Measurements from ENCODE around the gene CAMTA1. TPM values are rescaled to one million over a fixed set of nuclear protein-coding genes. Genes with fewer than 3 reads are reported as not detected.
A peak's percentile ranks its signal among the peaks of the same experiment; 100 is the strongest.
"Not testable (repeated sequence)": the region's sequence is repeated elsewhere in the genome, so short reads cannot be mapped to it uniquely, and the experiment has no call there.

CAMTA1 gene
- polyA plus RNA-seq, 1 experiment = 23.1 TPM

- DNase-seq (ENCODE audit: low read depth) = no peak
- TF ChIP-seq, protein P1, sequence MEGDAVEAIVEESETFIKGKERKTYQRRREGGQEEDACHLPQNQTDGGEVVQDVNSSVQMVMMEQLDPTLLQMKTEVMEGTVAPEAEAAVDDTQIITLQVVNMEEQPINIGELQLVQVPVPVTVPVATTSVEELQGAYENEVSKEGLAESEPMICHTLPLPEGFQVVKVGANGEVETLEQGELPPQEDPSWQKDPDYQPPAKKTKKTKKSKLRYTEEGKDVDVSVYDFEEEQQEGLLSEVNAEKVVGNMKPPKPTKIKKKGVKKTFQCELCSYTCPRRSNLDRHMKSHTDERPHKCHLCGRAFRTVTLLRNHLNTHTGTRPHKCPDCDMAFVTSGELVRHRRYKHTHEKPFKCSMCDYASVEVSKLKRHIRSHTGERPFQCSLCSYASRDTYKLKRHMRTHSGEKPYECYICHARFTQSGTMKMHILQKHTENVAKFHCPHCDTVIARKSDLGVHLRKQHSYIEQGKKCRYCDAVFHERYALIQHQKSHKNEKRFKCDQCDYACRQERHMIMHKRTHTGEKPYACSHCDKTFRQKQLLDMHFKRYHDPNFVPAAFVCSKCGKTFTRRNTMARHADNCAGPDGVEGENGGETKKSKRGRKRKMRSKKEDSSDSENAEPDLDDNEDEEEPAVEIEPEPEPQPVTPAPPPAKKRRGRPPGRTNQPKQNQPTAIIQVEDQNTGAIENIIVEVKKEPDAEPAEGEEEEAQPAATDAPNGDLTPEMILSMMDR (IDR thresholded peaks at IDR 0.05; ENCODE audit: insufficient read depth, low read depth, low read length) = no peak
- no peaks in the 10 kb centered on the region for H3K36me3 ChIP-seq (ENCODE audit: control insufficient read depth, insufficient read depth, low read length)
- peaks cover 26% of the 10 kb centered on the region for H3K27me3 ChIP-seq (ENCODE audit: control insufficient read depth, insufficient read depth, low read length)
- peak overlapping the region; percentile 21; the same call in 1 of the 2 replicates for H3K4me3 ChIP-seq (ENCODE audit: low read depth, low read length)
- ChIA-PET CTCF (interaction anchor here (0.9 to 3.7 kb wide), 2 partner anchors 18 to 37 kb away, joined by 3 to 23 read pairs; no protein-coding TSS in a partner anchor), POLR2A (interaction anchor here (0.6 kb wide), 1 partner anchor 310 kb away, joined by 3 read pairs; no protein-coding TSS in a partner anchor)
Observed at GRCh38 chr1:7705048-7705907, 920.0 kb downstream of the CAMTA1 start.

DNA sequence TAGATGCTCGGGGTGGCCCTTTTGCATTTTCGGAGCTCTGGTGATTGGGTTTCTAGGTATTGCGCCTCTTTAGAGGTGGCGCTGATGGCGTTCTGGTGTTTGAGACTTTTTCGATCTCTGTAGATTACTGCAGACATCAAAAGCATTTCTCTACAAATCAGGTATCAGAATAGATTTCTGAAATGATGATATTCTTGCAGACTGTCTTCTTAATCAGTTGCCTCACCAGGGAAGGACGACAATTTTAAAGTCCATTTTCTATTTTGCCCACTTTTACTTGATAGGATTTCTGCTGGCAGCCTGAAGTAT lies 920.6 kb downstream of the CAMTA1 start:
- Histone ChIP-seq H3K36me3 (ENCODE audit: control insufficient read depth, insufficient read depth, low read length) (no peaks in the 10 kb centered on the region), H3K4me3 (ENCODE audit: low read depth, low read length) (no peak overlapping the region), H3K27me3 (ENCODE audit: control insufficient read depth, insufficient read depth, low read length) (peaks cover 25% of the 10 kb centered on the region)
- ChIA-PET POLR2A (no interaction called here), CTCF (no interaction called here)
- TF ChIP-seq, protein P1 (IDR thresholded peaks at IDR 0.05; ENCODE audit: insufficient read depth, low read depth, low read length) = no peak
- no peak for DNase-seq (ENCODE audit: low read depth)

- Histone ChIP-seq H3K27me3 (ENCODE audit: control insufficient read depth, insufficient read depth, low read length) (peaks cover 19% of the 10 kb centered on the region), H3K36me3 (ENCODE audit: control insufficient read depth, insufficient read depth, low read length) (no peaks in the 10 kb centered on the region), H3K4me3 (ENCODE audit: low read depth, low read length) (no peak overlapping the region)
- TF ChIP-seq, protein P1 (IDR thresholded peaks at IDR 0.05; ENCODE audit: insufficient read depth, low read depth, low read length) = no peak
- no peak for DNase-seq (ENCODE audit: low read depth)
- CTCF ChIA-PET = interaction anchor here (0.6 kb wide), 1 partner anchor 23 kb away, joined by 3 read pairs; no protein-coding TSS in a partner anchor
- POLR2A ChIA-PET = no interaction called here
Observed at GRCh38 chr1:7707527-7707926, 922.3 kb downstream of the CAMTA1 start.

DNA sequence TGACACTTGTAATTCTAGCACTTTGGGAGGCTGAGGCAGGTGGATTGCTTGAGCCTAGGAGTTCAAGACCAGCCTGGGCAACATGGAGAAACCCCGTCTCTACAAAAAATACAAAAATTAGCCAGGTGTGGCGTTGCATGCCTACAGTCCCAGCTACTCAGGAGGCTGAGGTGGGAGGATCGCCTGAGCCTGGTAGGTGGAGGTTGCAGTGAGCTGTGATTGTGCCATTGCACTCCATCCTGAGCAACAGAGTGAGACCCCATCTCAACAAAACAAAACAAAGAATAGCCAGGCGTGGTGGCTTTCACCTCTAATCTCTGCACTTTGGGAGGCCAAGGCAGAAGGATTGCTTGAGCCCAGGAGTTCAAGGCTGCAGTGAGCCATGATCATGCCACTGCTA lies 922.8 kb downstream of the CAMTA1 start:
- peaks cover 14% of the 10 kb centered on the region for H3K27me3 ChIP-seq (ENCODE audit: control insufficient read depth, insufficient read depth, low read length)
- POLR2A ChIA-PET; H3K4me3 ChIP-seq (ENCODE audit: low read depth, low read length); H3K36me3 ChIP-seq (ENCODE audit: control insufficient read depth, insufficient read depth, low read length); DNase-seq (ENCODE audit: low read depth): not testable (repeated sequence)
- CTCF ChIA-PET = interaction anchor here (2.1 kb wide), 1 partner anchor 40 kb away, joined by 12 read pairs; no protein-coding TSS in a partner anchor

GRCh38 chr1:7710859-7711258 lies 925.6 kb downstream of the CAMTA1 start:
- Histone ChIP-seq H3K36me3 (ENCODE audit: control insufficient read depth, insufficient read depth, low read length) (no peaks in the 10 kb centered on the region), H3K27me3 (ENCODE audit: control insufficient read depth, insufficient read depth, low read length) (0 out of 2 replicates have a peak, but pooled peaks cover 4% of the 10 kb centered on the region), H3K4me3 (ENCODE audit: low read depth, low read length) (no peak overlapping the region)
- TF ChIP-seq, protein P1 (IDR thresholded peaks at IDR 0.05; ENCODE audit: insufficient read depth, low read depth, low read length) = no peak
- DNase-seq (ENCODE audit: low read depth) = no peak
- ChIA-PET POLR2A (no interaction called here), CTCF (interaction anchor here (0.6 kb wide), 1 partner anchor 139 kb away, joined by 3 read pairs; no protein-coding TSS in a partner anchor)
